A673 (cell line): ENCODE results near the gene NPR3.

Experiments used
- CTCF ChIP-seq: fragments of 300-800, 200-600 bp; sonication (generic); conservative IDR thresholded peaks from 2 replicates; pipeline ENCODE4 v1.5.1; 2017; ENCODE audit warnings: low read depth, mild to moderate bottlenecking, antibody characterized with exemption, low read length, moderate library complexity, mixed read lengths
- EZH2 ChIP-seq: fragments of 200-600 bp; sonication (generic); IDR thresholded peaks from 2 replicates; pipeline ENCODE4 v1.6.1; 2017; ENCODE audit warnings: borderline replicate concordance, low read depth, mild to moderate bottlenecking, mixed read lengths, antibody characterized with exemption, low read length; ENCODE audit not compliant: poor library complexity, severe bottlenecking

GRCh38 chr5:32833127-32833526 is 122.0 kb downstream of the NPR3 start:
- TF ChIP-seq CTCF (no peak), EZH2 (no peak)
